Mesothelial cell of epicardium (in vitro differentiated cells): ENCODE measurements around the gene ULK1. TPM values are rescaled to one million over a fixed set of nuclear protein-coding genes. Genes with fewer than 3 reads are reported as not detected.

ENCODE experiments used
- DNase-seq, 2 experiments: peaks; one replicate each; pipeline ENCODE4 v3.0.0; 2021; ENCODE audit warnings: low spot score in 2 of 2; ENCODE audit not compliant: unreplicated experiment in 2 of 2
- H3K27ac Mint-ChIP-seq: 2 replicates; pipeline ENCODE4 v1.8.0; 2021; ENCODE audit warnings: mixed read lengths
- H3K27me3 Mint-ChIP-seq: 2 replicates; pipeline ENCODE4 v1.8.0; 2021; ENCODE audit warnings: low read depth, mixed read lengths
- H3K36me3 Mint-ChIP-seq: 2 replicates; pipeline ENCODE4 v1.8.0; 2021; ENCODE audit warnings: mixed read lengths
- H3K4me1 Mint-ChIP-seq: 2 replicates; pipeline ENCODE4 v1.8.0; 2021; ENCODE audit warnings: mixed read lengths
- H3K4me3 Mint-ChIP-seq: 2 replicates; pipeline ENCODE4 v1.8.0; 2021; ENCODE audit warnings: mild to moderate bottlenecking, moderate library complexity, mixed read lengths
- H3K9me3 Mint-ChIP-seq: 2 replicates; pipeline ENCODE4 v1.8.0; 2021; ENCODE audit warnings: mixed read lengths
- CTCF ChIP-seq: fragments of 200-600 bp; sonication (generic); IDR thresholded peaks from one replicate; pipeline ENCODE4 v1.5.0; 2021; ENCODE audit warnings: antibody characterized with exemption; ENCODE audit not compliant: unreplicated experiment
- total RNA-seq: library from RNA; stranded (reverse); gene quantifications from 3 replicates; pipeline ENCODE4 v1.2.1, GENCODE V29; 2021

ULK1 gene
- total RNA-seq, 1 donor from 2014 or later: 104 TPM

- H3K27ac Mint-ChIP-seq: no peak overlapping the region
- H3K4me3 Mint-ChIP-seq: no peak overlapping the region
- TF ChIP-seq CTCF: no peak
- no peak for DNase-seq
- H3K27me3 Mint-ChIP-seq: no peaks in the 10 kb centered on the region
- peaks cover 4% of the 10 kb centered on the region for H3K4me1 Mint-ChIP-seq
- peaks cover 10% of the 10 kb centered on the region for H3K36me3 Mint-ChIP-seq
- H3K9me3 Mint-ChIP-seq: no peaks in the 10 kb centered on the region
These were observed 70.7 kb downstream of the ULK1 start for GRCh38 chr12:131965073-131965472.

DNA sequence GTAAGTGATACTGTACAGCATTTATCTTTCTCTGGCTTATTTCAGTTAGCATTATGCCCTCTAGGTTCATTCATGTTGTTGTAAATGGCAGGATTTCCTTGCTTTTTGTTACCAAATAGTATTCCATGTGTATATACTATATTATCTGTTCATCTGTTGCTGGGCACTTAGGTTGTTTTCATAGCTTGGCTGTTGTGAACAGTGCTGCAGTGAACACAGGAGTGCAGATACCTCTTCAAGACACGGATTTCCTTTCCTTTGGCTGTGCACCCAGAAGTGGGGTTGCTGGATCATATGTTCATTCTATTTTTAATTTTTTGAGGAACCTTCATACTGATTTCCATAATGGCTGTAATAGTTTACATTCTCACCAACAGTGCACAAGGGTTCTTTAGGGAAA is 76.8 kb downstream of the ULK1 start:
- peaks cover 5% of the 10 kb centered on the region for H3K36me3 Mint-ChIP-seq
- peaks cover 1% of the 10 kb centered on the region for H3K4me1 Mint-ChIP-seq
- peaks cover 4% of the 10 kb centered on the region for H3K9me3 Mint-ChIP-seq
- no peak for DNase-seq
- H3K27me3 Mint-ChIP-seq: no peaks in the 10 kb centered on the region
- H3K27ac Mint-ChIP-seq: no peak overlapping the region
- no peak for TF ChIP-seq CTCF
- H3K4me3 Mint-ChIP-seq: no peak overlapping the region

Other genes starting within 250 kb of the ULK1 start
- gene SFSWAP, start 183.5 kb upstream of the ULK1 start, total RNA-seq: 73.0 to 77.9 TPM (median 76.9 TPM) in 3 replicates
- gene MMP17, start 66.2 kb upstream of the ULK1 start, total RNA-seq: 1.8 to 2.0 TPM (median 1.9 TPM) in 3 replicates
- 25.5 to 28.2 TPM (median 27.4 TPM) in 3 replicates for gene PUS1, start 34.7 kb downstream of the ULK1 start, total RNA-seq
- 74.0 to 77.9 TPM (median 75.3 TPM) in 3 replicates for gene EP400, start 55.3 kb downstream of the ULK1 start, total RNA-seq
- 31.4 to 34.0 TPM (median 32.5 TPM) in 3 replicates for gene DDX51, start 249.7 kb downstream of the ULK1 start, total RNA-seq
- 24.3 to 27.4 TPM (median 25.1 TPM) in 3 replicates for gene NOC4L, start 249.8 kb downstream of the ULK1 start, total RNA-seq